Effector CD8-positive, alpha-beta T cell (primary cell): ENCODE measurements around the gene HRAS.
"Not testable (repeated sequence)": the region's sequence is repeated elsewhere in the genome, so short reads cannot be mapped to it uniquely, and the experiment has no call there.

ENCODE experiments used
- DNase-seq: peaks from one replicate; lab custom pipeline; 2025; lab: John Stamatoyannopoulos, UW

Gene HRAS

GRCh38 chr11:534396-535209 is 773 bp downstream of the HRAS start:
- no peak for DNase-seq

- DNase-seq = no peak
Measured at GRCh38 chr11:533586-534395, 1.6 kb downstream of the HRAS start.

GRCh38 chr11:532986-533585 is 2.3 kb downstream of the HRAS start:
- no peak for DNase-seq

- DNase-seq = no peak
Measured at GRCh38 chr11:532527-532985, 2.8 kb downstream of the HRAS start.

- DNase-seq = no peak
Measured at GRCh38 chr11:531919-532526, 3.4 kb downstream of the HRAS start.

GRCh38 chr11:530960-531831 is 4.2 kb downstream of the HRAS start:
- DNase-seq = no peak

GRCh38 chr11:529728-530411 is 5.5 kb downstream of the HRAS start:
- DNase-seq = no peak

- DNase-seq = no peak
Measured at GRCh38 chr11:528815-529727, 6.3 kb downstream of the HRAS start.

GRCh38 chr11:528166-528814 is 7.1 kb downstream of the HRAS start:
- no peak for DNase-seq

GRCh38 chr11:526192-526591 is 9.2 kb downstream of the HRAS start:
- no peak for DNase-seq

GRCh38 chr11:521177-521688 is 14.1 kb downstream of the HRAS start:
- no peak for DNase-seq

- no peak for DNase-seq
Measured at GRCh38 chr11:520428-521176, 14.8 kb downstream of the HRAS start.

- no peak for DNase-seq
Measured at GRCh38 chr11:518463-519202, 16.7 kb downstream of the HRAS start.

- DNase-seq = not testable (repeated sequence)
Measured at GRCh38 chr11:516918-517685, 18.3 kb downstream of the HRAS start.

GRCh38 chr11:516400-516799 is 19.0 kb downstream of the HRAS start:
- no peak for DNase-seq

GRCh38 chr11:515131-515530 is 20.2 kb downstream of the HRAS start:
- no peak for DNase-seq

GRCh38 chr11:514606-515005 is 20.8 kb downstream of the HRAS start:
- DNase-seq = no peak
